ENCODE results near the gene ITSN1.
A peak's percentile ranks its signal among the peaks of the same experiment; 100 is the strongest.

Gene ITSN1

GRCh38 chr21:33878824-33879223, 236.5 kb downstream of the ITSN1 start:
- Mint-ChIP-seq H3K4me3 (no peak overlapping the region), H3K27me3 (ENCODE audit: low read depth) (peaks cover 3% of the 10 kb centered on the region), H3K27ac (no peak overlapping the region), H3K36me3 (ENCODE audit: low read depth) (no peaks in the 10 kb centered on the region), H3K9me3 (no peaks in the 10 kb centered on the region), H3K4me1 (peaks cover 18% of the 10 kb centered on the region)
- no peak for TF ChIP-seq CTCF (IDR thresholded peaks at IDR 0.05; ENCODE audit: unreplicated experiment in 3 of 3)

- no peak overlapping the region for H3K27ac Mint-ChIP-seq
- H3K27me3 Mint-ChIP-seq (ENCODE audit: low read depth): peaks cover 3% of the 10 kb centered on the region
- TF ChIP-seq CTCF (IDR thresholded peaks at IDR 0.05; ENCODE audit: unreplicated experiment in 3 of 3): no peak
- peaks cover 31% of the 10 kb centered on the region for H3K4me1 Mint-ChIP-seq
- no peaks in the 10 kb centered on the region for H3K36me3 Mint-ChIP-seq (ENCODE audit: low read depth)
- no peaks in the 10 kb centered on the region for H3K9me3 Mint-ChIP-seq
- no peak overlapping the region for H3K4me3 Mint-ChIP-seq
These were observed 238.3 kb downstream of the ITSN1 start for GRCh38 chr21:33880626-33881025.

GRCh38 chr21:33881689-33882440, 239.6 kb downstream of the ITSN1 start:
- peaks cover 31% of the 10 kb centered on the region for H3K4me1 Mint-ChIP-seq
- H3K36me3 Mint-ChIP-seq (ENCODE audit: low read depth): no peaks in the 10 kb centered on the region
- H3K9me3 Mint-ChIP-seq: no peaks in the 10 kb centered on the region
- peaks cover 2% of the 10 kb centered on the region for H3K27me3 Mint-ChIP-seq (ENCODE audit: low read depth)
- H3K4me3 Mint-ChIP-seq: no peak overlapping the region
- TF ChIP-seq CTCF (IDR thresholded peaks at IDR 0.05; ENCODE audit: unreplicated experiment in 3 of 3): no peak
- H3K27ac Mint-ChIP-seq: peak overlapping the region in 2 of 3 experiments; percentile 77 to 78

GRCh38 chr21:33883118-33883517, 240.8 kb downstream of the ITSN1 start:
- TF ChIP-seq CTCF (IDR thresholded peaks at IDR 0.05; ENCODE audit: unreplicated experiment in 3 of 3): no peak
- Mint-ChIP-seq H3K27me3 (ENCODE audit: low read depth) (no peaks in the 10 kb centered on the region), H3K4me1 (peaks cover 31% of the 10 kb centered on the region)

DNA sequence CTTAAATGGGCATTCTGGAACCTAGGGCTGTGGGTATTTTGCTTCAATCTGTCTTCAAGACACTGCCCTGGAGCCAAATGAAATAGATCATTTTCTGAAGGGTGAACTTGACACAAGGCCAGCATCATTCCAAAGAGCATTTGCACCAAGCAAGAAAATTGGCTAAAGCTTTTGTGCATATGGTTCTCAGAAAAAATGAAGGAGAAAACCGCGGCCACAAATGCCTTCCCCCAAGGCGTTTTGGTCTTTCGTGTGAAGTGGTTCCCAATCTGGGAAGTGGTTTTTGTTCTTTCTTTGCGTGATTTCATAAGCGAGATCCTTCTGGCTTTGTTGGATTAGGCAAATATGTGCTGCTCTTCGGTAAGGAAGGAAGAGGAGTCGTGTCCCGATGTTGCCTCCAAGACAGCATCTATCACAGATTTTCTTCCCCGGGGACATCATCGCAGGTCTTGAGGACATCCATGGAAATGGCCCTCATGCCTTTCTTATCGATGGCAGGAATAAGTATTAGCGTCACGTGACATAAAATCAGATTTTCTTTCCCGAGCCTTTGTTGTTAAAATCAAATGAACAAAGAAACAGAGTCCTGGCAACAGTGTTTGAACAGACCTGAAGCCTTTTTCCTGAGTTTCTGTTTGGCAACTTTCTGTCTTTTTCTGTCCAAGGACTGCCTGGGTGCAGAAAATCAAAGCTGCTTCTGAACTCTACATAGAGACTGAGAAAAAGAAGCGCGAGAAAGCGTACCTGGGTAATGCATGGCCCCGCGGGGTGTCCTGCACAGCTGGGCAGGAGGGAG, 242.3 kb downstream of the ITSN1 start:
- peaks cover 31% of the 10 kb centered on the region for H3K4me1 Mint-ChIP-seq
- no peak for TF ChIP-seq CTCF (IDR thresholded peaks at IDR 0.05; ENCODE audit: unreplicated experiment in 3 of 3)
- no peaks in the 10 kb centered on the region for H3K27me3 Mint-ChIP-seq (ENCODE audit: low read depth)
- no peaks in the 10 kb centered on the region for H3K36me3 Mint-ChIP-seq (ENCODE audit: low read depth)
- H3K9me3 Mint-ChIP-seq: no peaks in the 10 kb centered on the region
- peak overlapping the region in 1 of 3 experiments; percentile 13 for H3K4me3 Mint-ChIP-seq
- H3K27ac Mint-ChIP-seq: peak overlapping the region in 2 of 3 experiments; percentile 53 to 88

More at GRCh38 chr21:33883118-33883517, 240.8 kb downstream of the ITSN1 start:
- Mint-ChIP-seq H3K36me3 (ENCODE audit: low read depth) (no peaks in the 10 kb centered on the region), H3K27ac (peak overlapping the region in 2 of 3 experiments; percentile 54 to 77), H3K4me3 (no peak overlapping the region), H3K9me3 (no peaks in the 10 kb centered on the region)
